ENCODE results near the gene EPB41L5. TPM values are rescaled to one million over a fixed set of nuclear protein-coding genes. Genes with fewer than 3 reads are reported as not detected.

The EPB41L5 gene
- total RNA-seq, 1 donor from 2014 or later, result 16.2 TPM

GRCh38 chr2:120162716-120163115 is 149.8 kb downstream of the EPB41L5 start:
- Histone ChIP-seq H2AFZ (ENCODE audit: low read depth, low read length) (no peak overlapping the region), H3K79me2 (ENCODE audit: insufficient read depth, low read length) (no peaks in the 10 kb centered on the region), H3K9me3 (ENCODE audit: insufficient read depth, low read depth, low read length) (no peaks in the 10 kb centered on the region), H3K4me3 (ENCODE audit: insufficient read depth, low read depth, low read length) (no peak overlapping the region), H3K9ac (ENCODE audit: low read length) (no peak overlapping the region), H4K20me1 (ENCODE audit: insufficient read depth, low read length) (no peaks in the 10 kb centered on the region), H3K4me1 (ENCODE audit: insufficient read depth, low read length) (no peaks in the 10 kb centered on the region), H3K36me3 (ENCODE audit: insufficient read depth, low read length) (no peaks in the 10 kb centered on the region), H3K4me2 (ENCODE audit: low read length) (no peak overlapping the region), H3K27ac (ENCODE audit: low read depth, low read length) (no peak overlapping the region), H3K27me3 (ENCODE audit: insufficient read depth, low read length) (no peaks in the 10 kb centered on the region)
- Mint-ChIP-seq H3K9me3 (ENCODE audit: unreplicated experiment) (peaks cover under 1% of the 10 kb centered on the region), H3K27ac (ENCODE audit: unreplicated experiment) (no peak overlapping the region), H3K36me3 (ENCODE audit: low read depth, unreplicated experiment) (peaks cover 9% of the 10 kb centered on the region), H3K4me3 (ENCODE audit: unreplicated experiment) (no peak overlapping the region), H3K4me1 (ENCODE audit: low read depth, unreplicated experiment) (no peaks in the 10 kb centered on the region), H3K27me3 (ENCODE audit: low read depth, unreplicated experiment) (no peaks in the 10 kb centered on the region)
- DNase-seq (ENCODE audit: low read depth) (no peak), FAIRE-seq (no peak)
- no peak for TF ChIP-seq CTCF (IDR thresholded peaks at IDR 0.05; ENCODE audit: insufficient read depth, low read depth, low read length)
- TF ChIP-seq EZH2 (IDR thresholded peaks at IDR 0.05; ENCODE audit: insufficient read depth, low read length), result no peak

GRCh38 chr2:120167272-120167671 is 154.4 kb downstream of the EPB41L5 start:
- TF ChIP-seq CTCF (IDR thresholded peaks at IDR 0.05; ENCODE audit: insufficient read depth, low read depth, low read length), result peak; percentile 11
- TF ChIP-seq EZH2 (IDR thresholded peaks at IDR 0.05; ENCODE audit: insufficient read depth, low read length), result no peak
- DNase-seq (ENCODE audit: low read depth) (no peak), FAIRE-seq (no peak)
- Histone ChIP-seq H3K4me3 (ENCODE audit: insufficient read depth, low read depth, low read length) (no peak overlapping the region), H3K4me1 (ENCODE audit: insufficient read depth, low read length) (no peaks in the 10 kb centered on the region), H3K36me3 (ENCODE audit: insufficient read depth, low read length) (no peaks in the 10 kb centered on the region), H3K4me2 (ENCODE audit: low read length) (no peak overlapping the region), H3K79me2 (ENCODE audit: insufficient read depth, low read length) (no peaks in the 10 kb centered on the region), H4K20me1 (ENCODE audit: insufficient read depth, low read length) (no peaks in the 10 kb centered on the region), H3K9ac (ENCODE audit: low read length) (no peak overlapping the region), H3K27ac (ENCODE audit: low read depth, low read length) (no peak overlapping the region), H2AFZ (ENCODE audit: low read depth, low read length) (no peak overlapping the region), H3K9me3 (ENCODE audit: insufficient read depth, low read depth, low read length) (no peaks in the 10 kb centered on the region), H3K27me3 (ENCODE audit: insufficient read depth, low read length) (no peaks in the 10 kb centered on the region)
- H3K27me3 Mint-ChIP-seq (ENCODE audit: low read depth, unreplicated experiment), result no peaks in the 10 kb centered on the region
- H3K27ac Mint-ChIP-seq (ENCODE audit: unreplicated experiment), result no peak overlapping the region
- peaks cover 5% of the 10 kb centered on the region for H3K36me3 Mint-ChIP-seq (ENCODE audit: low read depth, unreplicated experiment)
- H3K4me1 Mint-ChIP-seq (ENCODE audit: low read depth, unreplicated experiment), result no peaks in the 10 kb centered on the region
- no peaks in the 10 kb centered on the region for H3K9me3 Mint-ChIP-seq (ENCODE audit: unreplicated experiment)
- no peak overlapping the region for H3K4me3 Mint-ChIP-seq (ENCODE audit: unreplicated experiment)

- no peak overlapping the region for H3K4me3 Mint-ChIP-seq (ENCODE audit: unreplicated experiment)
- no peak overlapping the region for H3K4me2 ChIP-seq (ENCODE audit: low read length)
- H2AFZ ChIP-seq (ENCODE audit: low read depth, low read length), result no peak overlapping the region
- no peaks in the 10 kb centered on the region for H3K4me1 ChIP-seq (ENCODE audit: insufficient read depth, low read length)
- no peak overlapping the region for H3K9ac ChIP-seq (ENCODE audit: low read length)
- H3K9me3 ChIP-seq (ENCODE audit: insufficient read depth, low read depth, low read length), result no peaks in the 10 kb centered on the region
- DNase-seq (ENCODE audit: low read depth), result no peak
- no peak overlapping the region for H3K4me3 ChIP-seq (ENCODE audit: insufficient read depth, low read depth, low read length)
- H3K79me2 ChIP-seq (ENCODE audit: insufficient read depth, low read length), result no peaks in the 10 kb centered on the region
- FAIRE-seq, result no peak
- H3K36me3 ChIP-seq (ENCODE audit: insufficient read depth, low read length), result no peaks in the 10 kb centered on the region
- peaks cover 5% of the 10 kb centered on the region for H3K36me3 Mint-ChIP-seq (ENCODE audit: low read depth, unreplicated experiment)
- H3K27ac ChIP-seq (ENCODE audit: low read depth, low read length), result no peak overlapping the region
- no peaks in the 10 kb centered on the region for H3K27me3 Mint-ChIP-seq (ENCODE audit: low read depth, unreplicated experiment)
- no peaks in the 10 kb centered on the region for H3K9me3 Mint-ChIP-seq (ENCODE audit: unreplicated experiment)
- H3K27ac Mint-ChIP-seq (ENCODE audit: unreplicated experiment), result no peak overlapping the region
- H4K20me1 ChIP-seq (ENCODE audit: insufficient read depth, low read length), result no peaks in the 10 kb centered on the region
- H3K4me1 Mint-ChIP-seq (ENCODE audit: low read depth, unreplicated experiment), result no peaks in the 10 kb centered on the region
- TF ChIP-seq CTCF (IDR thresholded peaks at IDR 0.05; ENCODE audit: insufficient read depth, low read depth, low read length) (no peak), EZH2 (IDR thresholded peaks at IDR 0.05; ENCODE audit: insufficient read depth, low read length) (no peak)
- no peaks in the 10 kb centered on the region for H3K27me3 ChIP-seq (ENCODE audit: insufficient read depth, low read length)
These were observed 156.1 kb downstream of the EPB41L5 start for GRCh38 chr2:120169020-120169419.
